GM18517 (cell line): Measurements from ENCODE around the gene GNA14.
"Not testable (repeated sequence)": the region's sequence is repeated elsewhere in the genome, so short reads cannot be mapped to it uniquely, and the experiment has no call there.

ENCODE experiments used
- ATAC-seq: cut with Tn5 transposase; IDR thresholded peaks from one replicate; pipeline ENCODE4 v1.9.1; 2021; ENCODE audit warnings: mild to moderate bottlenecking, moderate library complexity; ENCODE audit not compliant: unreplicated experiment

GNA14 gene

DNA sequence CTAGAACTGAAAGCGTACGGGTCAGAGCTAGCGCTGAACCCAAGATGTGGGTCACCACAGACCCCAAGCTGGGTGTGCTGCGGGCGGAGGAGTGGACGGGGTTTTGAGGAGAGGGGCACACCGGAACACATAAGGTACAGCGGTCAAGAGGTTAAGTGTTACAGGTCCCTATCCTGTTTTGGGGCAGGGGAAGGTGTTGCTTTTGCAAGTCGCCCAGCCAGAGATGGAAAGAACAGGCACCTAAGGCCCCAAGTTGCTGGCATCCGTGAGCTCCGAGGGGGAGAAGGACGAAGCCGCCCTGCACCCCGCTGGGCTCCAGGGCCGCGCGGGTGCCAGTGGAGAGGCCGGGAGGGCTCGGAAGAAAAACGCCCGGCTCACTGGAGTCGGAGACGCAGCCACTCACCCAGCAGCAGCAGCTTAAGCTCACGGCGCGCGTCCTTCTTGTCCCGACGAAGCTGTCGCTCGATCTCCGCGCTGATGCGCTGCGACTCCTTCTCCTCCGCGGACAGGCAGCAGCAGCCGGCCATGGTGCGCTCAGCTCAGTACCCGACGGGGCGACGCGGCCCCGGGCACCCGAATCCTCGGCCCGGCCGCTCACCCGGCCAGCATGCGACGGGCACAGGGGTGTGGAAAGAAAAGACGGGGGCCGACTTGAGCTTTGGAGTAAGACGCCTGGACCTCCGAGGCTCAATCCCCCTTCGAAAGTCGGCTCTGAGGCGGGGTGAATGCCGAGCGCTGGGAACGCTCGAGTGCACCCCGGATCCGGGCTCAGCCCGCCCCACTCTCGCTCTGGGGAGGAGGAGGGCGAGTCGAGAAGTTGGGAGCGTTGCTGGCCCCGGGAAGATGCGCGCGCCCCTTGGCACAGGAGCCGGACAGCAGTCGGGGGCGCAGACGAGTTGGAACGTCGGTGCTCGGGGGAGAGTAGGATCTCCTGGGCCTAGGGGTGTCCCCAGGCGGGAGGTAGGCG lies 572 bp downstream of the GNA14 start:
- no peak for ATAC-seq

DNA sequence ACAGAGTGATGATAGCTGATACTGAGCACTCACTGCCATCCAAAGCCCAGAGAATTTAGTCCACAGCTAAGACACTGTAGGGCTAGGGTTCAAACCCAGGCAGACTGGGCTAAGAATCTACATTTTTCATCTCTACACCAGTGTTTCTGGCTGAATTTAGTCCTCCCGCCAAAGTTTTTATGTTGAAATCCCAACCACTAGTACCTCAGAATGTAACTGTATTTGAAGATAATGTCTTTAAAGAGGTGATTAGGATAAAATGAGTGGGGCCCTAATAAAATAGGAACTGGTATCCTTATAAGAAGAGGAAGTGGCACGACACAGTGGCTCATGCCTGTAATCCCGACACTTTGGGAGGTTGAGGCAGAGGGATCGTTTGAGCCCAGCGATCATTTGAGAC lies 4.3 kb downstream of the GNA14 start:
- ATAC-seq: no peak

DNA sequence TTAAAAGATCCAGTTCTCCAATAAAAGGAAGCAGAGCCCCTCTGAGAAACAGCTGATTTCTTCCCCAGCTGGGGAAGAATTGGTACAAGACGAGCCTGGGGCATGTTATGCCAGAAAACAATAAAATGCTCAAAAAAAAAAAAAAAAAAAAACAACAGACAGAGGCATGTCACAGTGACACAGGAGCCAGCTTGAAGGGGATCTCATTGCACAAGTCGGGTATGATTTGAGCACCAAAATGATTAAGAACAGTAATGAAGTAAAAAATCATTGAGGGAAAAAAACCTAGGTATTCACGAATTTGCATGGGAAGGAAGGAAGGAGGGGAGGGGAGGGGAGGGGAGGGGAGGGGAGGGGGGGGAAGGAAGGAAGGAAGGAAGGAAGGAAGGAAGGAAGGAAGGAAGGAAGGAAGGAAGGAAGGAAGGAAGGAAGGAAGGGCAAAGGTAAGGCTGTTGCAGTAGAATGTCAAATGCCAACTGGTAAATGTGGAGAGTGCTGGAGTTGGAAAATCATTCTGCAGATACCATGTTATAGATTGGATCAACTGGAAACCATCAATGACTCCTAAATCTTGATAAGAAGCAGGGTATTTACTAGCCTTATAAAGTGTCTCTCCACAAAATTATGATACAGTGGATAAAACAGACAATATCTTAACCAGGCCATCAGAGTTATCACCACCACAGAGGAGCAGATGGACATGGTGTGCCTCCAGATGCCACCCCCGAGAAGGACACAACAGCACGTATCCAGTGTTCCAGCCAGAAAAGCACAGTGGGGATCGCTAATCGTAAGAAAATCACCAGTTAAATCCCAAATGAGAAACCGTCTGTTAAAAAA lies 7.2 kb downstream of the GNA14 start:
- no peak for ATAC-seq

DNA sequence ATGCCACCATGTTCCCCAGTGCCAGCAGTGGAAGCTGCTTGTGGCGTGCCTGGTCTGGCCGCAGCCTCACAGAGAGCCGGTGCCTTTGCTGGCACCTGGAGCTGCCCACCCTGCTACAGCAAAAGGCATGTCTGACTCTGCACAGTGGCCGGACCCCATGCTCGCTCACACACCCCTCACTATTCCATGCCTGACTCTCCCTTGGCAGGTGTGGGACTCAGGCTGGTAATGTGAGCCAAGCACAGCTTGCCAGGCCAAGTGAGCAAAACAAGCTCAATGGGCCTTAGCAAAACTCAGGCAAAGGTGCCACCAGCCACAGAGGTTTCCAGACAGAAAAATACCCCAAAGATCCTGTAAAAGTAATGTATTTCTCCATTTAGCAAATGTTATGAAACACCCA lies 15.5 kb downstream of the GNA14 start:
- no peak for ATAC-seq

DNA sequence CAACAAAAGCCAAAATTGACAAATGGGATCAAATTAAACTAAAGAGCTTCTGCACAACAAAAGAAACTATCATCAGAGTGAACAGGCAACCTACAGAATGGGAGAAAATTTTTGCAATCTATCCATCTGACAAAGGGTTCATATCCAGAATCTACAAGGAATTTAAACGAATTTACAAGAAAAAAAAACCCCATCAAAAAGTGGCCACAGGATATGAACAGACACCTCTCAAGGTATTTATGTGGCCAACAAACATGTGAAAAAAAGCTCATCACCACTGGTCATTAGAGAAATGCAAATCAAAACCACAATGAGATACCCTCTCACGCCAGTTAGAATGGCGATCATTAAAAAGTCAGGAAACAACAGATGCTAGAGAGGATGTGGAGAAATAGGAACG lies 19.3 kb downstream of the GNA14 start:
- not testable (repeated sequence) for ATAC-seq

DNA sequence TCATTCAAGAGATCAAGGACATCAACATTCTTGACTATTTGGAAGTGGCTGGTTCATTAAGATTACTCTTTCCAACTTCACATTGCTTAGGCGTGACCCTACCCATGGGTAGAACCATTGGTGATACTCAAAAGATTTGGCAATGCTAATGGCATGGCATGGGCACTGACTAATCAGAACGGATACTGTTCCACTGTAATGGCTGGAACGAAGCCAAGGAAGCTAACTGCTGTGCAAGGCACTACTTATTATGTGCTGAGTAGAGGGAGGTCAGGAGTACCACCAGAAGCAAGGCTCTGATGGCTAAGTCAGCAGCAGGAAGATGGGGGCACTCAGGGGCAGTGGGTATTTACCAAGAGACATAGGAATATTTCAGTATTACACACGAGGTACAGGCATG lies 31.9 kb downstream of the GNA14 start:
- no peak for ATAC-seq

DNA sequence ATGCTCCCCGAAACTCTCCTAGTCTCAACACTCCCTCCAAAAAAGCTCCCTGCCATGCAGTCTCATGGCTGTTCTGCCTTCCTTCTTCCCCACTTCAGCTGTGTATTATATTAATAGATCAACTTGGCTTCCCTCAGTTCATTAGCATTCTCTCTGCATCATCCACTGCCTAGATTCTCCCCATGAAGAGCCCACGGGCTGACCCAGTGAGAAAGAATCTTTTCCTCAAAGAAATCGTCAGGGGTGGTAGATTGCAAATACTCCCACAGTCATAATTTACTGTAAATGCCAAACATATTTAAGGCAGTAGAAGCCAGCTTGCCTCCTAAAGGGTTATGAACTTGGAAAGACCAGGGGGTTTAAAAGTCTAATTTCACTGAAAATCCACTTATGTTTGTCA lies 33.5 kb downstream of the GNA14 start:
- ATAC-seq: no peak

DNA sequence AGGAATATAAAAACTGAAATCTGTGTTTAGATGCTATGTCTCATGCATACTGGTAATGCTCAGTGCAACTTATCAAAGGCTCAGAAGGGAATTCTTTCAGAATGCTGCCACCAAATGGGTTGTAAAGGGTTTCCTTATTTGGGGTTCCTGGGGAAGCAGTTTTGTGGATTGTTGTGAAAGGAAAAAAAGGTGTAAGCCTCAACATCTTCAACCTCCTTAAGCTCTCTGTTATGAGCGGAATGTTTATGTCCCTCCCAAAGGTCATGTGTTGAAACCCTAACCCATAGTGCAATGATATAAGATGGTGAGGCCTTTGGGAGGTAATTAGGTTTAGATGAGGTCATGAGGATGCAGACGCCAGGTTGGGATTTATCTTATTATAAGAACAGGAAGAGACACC lies 41.6 kb downstream of the GNA14 start:
- ATAC-seq: no peak

DNA sequence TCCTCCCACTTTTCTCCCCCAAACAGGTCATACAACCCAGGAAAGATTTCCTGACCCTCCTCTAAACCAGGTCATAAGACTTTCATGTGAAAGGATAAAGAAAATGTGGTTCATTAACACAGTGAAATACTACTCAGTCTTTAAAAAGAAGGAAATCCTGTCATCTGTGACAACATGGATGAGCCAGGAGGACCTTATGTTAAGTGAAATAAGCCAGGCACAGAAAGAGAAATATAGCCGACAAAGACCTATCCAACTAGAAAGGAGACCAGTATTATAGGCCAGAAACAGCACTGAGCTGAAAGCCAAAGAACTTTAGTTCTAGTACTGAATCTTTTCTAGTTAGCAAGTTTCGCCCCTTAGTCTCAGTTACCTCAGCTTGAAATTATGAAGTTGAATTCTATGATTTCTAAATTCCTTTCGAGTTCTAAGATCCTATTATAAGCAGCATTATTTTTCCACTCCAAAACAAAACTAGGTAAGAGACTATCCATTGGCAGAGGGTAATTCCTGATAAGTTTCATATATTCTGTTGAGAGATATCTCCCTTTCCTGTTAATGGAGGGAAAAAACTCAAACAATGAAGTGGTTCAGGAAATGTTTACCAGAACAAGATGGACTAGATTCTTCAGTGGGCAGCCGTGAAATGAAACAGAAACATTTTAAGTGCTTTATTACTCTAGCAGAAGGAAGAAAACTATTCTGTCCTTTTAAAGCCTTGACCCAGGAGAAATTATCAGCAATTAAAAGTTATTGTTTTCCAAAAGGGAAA lies 42.5 kb downstream of the GNA14 start:
- no peak for ATAC-seq

DNA sequence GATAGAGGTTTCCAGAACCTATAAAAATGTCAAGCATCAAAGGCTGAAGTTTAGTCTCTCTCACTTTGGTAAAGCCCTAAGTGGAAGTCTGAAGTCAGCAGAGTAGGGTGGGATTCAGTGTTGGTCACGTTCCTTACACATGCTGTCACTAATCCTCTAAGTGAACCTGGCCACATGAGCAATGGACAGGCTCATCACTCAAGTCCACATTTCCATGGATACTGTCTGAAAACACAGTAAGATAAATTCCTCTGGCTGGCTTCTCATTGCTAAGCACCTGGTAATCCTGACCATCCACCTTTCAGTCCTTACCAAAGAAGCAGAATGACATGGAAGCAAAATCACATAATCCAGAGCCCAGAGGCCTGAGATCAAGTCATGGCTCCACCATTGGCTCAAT lies 43.8 kb downstream of the GNA14 start:
- ATAC-seq: no peak

DNA sequence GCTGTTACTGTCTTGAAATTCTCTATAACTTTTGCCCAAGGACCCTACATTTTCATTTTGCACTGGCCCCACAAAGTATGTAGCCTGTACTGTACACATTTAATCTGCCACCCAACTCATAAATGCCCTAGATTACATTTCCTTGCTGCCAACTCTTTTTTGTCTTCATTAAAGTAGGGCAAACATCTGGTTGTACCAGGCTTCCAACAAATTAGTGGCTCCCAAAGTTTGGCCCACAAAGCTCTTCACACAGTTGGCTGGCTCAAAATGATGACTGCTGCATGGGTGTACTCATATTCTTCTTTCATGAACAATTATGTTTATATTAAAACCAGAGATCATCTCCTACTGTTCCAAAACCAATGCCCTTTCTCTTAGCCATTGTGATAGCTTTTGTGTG lies 45.3 kb downstream of the GNA14 start:
- no peak for ATAC-seq

DNA sequence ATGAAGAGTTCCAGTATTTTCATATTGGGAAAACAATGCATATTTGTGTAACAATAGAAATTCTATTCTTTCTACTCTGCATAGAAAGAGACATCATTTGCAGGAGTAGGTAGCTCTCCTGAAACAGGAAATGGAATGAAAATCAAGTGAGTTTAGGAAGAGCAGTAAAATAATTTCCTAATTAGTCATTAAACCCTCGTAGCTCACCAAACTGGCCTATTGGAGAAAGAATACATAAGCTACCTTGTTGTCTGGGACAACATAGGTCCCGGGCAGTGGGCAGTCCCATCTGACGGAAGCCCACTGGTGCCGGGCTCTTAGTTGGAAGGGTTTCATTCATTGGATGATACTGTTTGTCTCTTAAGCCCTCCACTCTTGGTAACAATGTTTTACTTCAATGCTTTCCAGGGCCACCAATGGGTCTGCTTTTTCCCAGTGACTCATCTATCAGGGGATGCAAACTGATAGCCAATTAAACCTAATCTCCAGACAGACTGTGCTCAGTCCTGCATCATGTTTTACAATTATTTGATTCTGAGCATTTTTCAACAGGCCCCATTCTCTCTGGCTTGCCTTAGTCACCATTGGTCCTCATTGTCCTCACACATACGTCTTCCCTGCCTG lies 46.5 kb downstream of the GNA14 start:
- no peak for ATAC-seq

DNA sequence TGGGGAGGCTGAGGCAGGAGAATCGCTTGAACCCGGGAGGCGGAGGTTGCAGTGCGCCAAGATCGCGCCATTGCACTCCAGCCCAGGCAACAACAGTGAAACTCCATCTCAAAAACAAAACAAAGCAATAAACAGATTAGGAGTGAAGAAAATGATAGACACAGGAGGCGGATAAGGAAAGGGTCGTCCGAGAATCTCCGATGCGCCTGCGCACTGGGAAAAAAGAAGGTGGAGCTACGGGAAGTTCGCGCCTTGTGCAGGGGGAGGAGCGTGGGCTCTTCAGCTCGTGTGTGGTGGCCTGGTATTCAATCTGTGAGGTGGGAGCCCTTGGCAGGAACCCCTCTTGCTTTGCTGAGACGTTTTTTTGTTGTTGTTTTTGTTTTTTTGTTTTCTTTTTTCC lies 47.3 kb downstream of the GNA14 start:
- no peak for ATAC-seq

DNA sequence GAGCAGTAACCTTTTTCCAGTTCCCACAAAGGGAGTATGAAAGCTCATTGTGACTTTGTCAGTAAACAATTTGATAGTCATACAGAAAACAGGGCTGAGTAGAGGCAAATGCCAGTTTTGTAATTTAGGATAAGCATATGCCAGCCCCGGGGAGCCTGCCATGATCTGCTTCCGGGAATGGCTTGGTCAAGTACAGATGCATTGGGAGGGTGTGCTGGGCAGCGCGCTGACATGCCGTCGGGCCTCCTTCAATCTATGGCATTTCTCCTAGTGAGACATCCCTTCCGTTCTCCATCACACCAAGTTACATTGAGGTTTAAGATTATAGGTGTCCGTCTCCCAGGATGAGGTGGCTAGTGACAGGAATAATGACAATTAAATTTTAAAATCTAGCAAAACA lies 48.6 kb downstream of the GNA14 start:
- no peak for ATAC-seq

DNA sequence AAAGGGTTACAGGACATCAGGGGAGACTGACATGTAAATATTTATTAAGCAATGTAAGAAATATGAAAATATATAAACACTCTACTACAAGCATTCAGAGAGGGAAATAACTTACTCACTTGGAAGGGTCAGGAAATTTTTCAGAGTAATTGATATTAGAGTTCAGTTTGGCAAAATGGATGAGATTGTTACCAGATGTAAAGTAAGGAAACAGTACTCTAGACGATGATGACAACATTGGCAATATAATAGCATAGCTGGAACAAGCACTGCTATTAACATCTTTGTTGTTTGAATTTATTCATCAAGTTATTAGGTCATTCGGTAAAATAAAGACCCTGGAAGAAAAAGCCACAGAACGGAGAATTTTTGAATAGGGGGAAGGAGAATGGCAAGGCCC lies 49.1 kb downstream of the GNA14 start:
- no peak for ATAC-seq

DNA sequence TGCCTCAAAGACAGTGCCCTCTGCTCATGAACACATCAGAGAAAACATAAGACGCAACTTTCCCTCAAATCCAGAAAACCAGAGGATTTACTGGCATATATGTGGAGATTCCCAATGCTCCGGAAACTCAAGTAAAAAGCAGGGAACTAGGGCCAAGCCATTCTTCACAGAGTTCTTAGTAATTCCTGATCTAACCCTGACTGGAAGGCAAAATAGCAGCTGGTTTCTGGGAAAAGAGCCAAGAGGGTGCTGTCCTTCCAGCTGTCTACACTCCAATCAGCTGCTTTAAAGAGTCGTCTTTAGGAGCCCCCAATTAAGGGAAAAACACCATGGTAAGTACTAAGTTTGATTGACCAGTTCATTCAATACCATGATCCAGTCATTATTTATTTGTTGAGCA lies 49.6 kb downstream of the GNA14 start:
- ATAC-seq: no peak

DNA sequence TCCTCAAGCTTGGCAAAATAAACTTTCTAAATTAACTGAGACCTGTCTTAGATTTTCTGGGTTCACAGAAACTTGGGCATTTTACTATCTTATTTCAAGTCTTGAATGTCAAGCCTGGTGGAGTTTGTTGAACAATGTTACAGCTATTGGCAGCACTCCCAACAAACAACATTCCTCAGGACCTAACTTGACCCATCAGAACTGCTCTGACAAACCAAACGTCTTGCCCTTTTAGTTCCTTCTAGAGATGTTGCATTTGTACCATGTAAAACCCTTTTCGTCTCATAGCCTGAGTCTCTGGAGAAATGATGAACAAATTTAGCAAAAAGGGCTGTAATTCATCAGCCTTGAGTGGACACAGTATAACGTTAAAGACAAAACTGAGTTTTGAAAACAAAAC lies 51.1 kb downstream of the GNA14 start:
- ATAC-seq: no peak

DNA sequence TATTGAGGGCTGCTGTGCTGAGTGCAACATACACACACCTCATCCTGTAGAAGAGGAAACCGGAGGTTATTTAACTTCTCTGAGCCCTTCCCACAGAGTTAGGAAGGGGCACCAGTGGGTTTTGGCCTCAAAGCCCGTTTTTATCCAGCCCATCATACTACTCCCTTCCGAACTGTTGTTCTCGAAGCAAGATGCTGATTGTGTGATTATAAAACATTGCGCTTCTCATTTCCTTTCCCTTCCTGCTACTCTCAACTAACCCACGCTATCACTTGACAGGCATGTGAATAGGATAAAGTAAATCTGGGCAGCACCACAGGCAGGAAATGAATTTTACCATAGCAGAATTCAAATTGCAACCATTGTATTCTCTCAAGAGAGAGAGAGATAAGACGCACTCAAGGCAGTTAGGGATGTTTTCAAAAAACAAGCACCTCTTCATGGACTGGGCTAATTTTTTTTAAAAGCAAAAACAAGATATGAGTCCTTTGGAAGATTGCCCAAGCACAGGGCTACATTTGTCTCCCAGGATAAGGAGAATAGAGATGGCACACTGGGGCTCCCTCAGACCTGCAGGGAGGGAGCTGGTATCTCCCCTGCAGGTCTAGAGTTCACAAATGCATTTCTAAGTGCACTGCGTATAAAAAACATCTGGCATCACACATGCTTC lies 52.6 kb downstream of the GNA14 start:
- ATAC-seq: no peak

DNA sequence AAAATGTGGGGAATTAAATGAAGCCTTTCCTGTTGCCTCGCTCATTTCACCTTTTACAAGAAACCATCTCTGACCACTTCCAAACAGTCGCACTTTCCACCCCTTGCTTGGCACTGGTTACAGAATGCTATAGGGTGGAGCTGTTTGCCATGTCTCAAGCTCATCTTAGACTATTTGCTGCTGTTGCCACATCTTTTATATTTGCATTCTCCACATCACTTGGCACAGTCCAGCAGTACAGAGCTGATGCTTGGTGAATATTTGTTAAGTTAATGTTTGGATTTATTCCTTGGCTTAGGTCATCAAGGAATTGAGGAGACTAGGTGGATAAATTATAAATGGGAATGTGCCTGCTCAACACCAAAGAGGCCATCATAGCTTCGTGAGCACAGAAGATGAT lies 53.2 kb downstream of the GNA14 start:
- no peak for ATAC-seq

DNA sequence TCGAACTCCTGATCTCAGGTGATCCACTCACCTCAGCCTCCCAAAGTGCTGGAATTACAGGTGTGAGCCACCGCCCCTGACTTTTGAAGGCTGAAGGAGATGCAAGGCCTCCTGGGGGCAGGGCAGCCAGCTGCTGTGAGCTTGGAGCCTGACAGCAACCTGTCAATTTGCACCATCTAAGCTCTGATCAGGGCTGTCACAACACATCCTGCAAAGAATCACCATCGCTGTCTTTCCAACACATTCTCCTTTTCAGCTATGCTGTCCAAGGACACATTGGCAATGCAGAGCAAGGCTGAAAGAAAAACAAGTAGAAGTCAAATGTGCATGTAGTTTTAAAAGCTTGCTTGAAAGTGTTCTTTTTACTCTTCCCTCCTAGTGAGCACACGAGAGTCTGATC lies 54.6 kb downstream of the GNA14 start:
- no peak for ATAC-seq
